GM12891 (cell line): ENCODE measurements around the gene MBOAT7.
A peak's percentile ranks its signal among the peaks of the same experiment; 100 is the strongest.

ENCODE experiments used
- DNase-seq: peaks from one replicate; pipeline ENCODE4 v3.0.0; 2011; ENCODE audit warnings: low spot score; ENCODE audit not compliant: insufficient read length
- FAIRE-seq: peaks from 2 replicates; lab custom pipeline; 2011; peaks lifted over from hg19 to GRCh38; lab: Jason Lieb, UNC
- PAX5 ChIP-seq: IDR thresholded peaks from 2 replicates; pipeline ENCODE4 v1.6.1; 2011; ENCODE audit warnings: low read length, moderate library complexity, mild to moderate bottlenecking; ENCODE audit not compliant: insufficient read depth, severe bottlenecking
- POLR2A ChIP-seq: IDR thresholded peaks from 2 replicates; pipeline ENCODE4 v1.6.1; 2011; ENCODE audit warnings: low read depth, low read length, control low read depth
- POLR2AphosphoS5 ChIP-seq: IDR thresholded peaks from 2 replicates; pipeline ENCODE4 v1.6.1; 2011; ENCODE audit warnings: low read depth, low read length, control low read depth
- POU2F2 ChIP-seq: IDR thresholded peaks from 2 replicates; pipeline ENCODE4 v1.6.1; 2011; ENCODE audit warnings: low read depth, mild to moderate bottlenecking, control low read depth, low read length, moderate library complexity
- SPI1 ChIP-seq: IDR thresholded peaks from 2 replicates; pipeline ENCODE4 v1.6.1; 2011; ENCODE audit warnings: low read depth, low read length, control low read depth
- TAF1 ChIP-seq: IDR thresholded peaks from 2 replicates; pipeline ENCODE4 v1.6.1; 2011; ENCODE audit warnings: low read depth, low read length, control low read depth

The MBOAT7 gene

DNA sequence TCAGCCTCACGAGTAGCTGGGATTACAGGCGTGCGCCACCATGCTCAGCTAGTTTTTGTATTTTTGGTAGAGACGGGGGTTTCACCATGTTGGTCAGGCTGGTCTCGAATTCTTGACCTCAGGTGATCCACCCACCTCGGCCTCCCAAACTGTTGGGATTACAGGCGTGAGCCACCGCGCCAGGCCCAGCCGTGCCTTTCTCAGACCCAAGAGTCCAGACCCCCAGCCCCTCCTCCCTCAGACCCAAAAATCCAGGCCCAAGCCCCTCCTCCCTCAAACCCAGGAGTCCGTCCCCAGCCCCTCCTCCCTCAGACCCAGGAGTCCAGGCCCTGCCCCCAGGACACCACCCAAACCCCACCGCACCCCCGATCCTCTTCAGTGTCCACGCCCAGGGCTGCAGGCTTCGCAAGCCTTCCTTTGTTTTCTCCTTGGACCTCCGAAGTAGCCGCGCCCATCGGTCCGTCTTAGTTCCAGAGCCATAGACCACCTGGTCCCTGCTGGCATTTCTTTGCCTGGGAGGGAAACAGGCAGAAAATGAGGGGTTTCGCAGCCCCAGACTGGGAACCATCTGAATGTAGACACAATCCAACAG lies 20.1 kb downstream of the MBOAT7 start:
- no peak for FAIRE-seq

DNA sequence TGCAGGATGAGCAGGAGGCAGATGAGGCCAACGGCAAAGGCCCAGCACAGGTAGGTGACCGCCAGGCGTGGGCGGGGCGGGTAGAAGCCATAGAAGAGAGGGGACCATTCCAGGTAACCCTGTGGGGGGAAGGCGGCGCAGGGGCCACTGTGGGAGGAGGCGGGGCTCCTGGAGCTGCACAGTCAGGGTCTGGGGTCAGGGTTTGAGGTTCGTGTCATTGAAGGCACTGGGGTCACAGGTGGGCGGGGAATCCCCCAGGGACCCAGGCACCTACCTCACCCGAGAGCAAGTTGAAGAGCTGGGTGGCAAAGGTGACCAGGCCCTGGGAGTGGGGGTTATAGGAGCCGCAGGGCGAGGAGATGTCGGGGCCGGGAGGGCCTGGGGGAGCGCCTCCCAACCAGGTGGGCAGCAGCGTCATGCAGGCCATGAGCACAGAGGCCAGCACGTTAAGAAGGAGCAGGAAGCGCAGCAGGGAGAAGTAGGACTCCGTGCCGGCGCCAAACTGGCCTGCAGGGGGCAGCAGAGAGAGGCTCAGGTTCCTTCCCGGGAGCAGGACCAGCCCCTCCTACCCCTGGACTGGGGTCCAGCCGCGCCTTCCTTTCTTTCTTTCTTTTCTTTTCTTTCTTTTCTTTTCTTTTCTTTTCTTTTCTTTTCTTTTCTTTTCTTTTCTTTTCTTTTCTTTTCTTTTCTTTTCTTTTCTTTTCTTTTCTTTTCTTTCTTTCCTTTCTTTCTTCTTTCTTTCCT lies 21.0 kb downstream of the MBOAT7 start:
- TF ChIP-seq POLR2AphosphoS5, result no peak
- no peak for TF ChIP-seq POU2F2
- TF ChIP-seq SPI1, result no peak
- no peak for TF ChIP-seq POLR2A
- no peak for TF ChIP-seq PAX5
- no peak for TF ChIP-seq TAF1
- peak; percentile 86 for FAIRE-seq
- peak; percentile 96 for DNase-seq

More for the DNA sequence above, 20.1 kb downstream of the MBOAT7 start:
- no peak for TF ChIP-seq POLR2AphosphoS5
- no peak for TF ChIP-seq POU2F2
- TF ChIP-seq POLR2A, result no peak
- TF ChIP-seq TAF1, result no peak
- no peak for TF ChIP-seq SPI1
- no peak for TF ChIP-seq PAX5
- DNase-seq, result no peak

DNA sequence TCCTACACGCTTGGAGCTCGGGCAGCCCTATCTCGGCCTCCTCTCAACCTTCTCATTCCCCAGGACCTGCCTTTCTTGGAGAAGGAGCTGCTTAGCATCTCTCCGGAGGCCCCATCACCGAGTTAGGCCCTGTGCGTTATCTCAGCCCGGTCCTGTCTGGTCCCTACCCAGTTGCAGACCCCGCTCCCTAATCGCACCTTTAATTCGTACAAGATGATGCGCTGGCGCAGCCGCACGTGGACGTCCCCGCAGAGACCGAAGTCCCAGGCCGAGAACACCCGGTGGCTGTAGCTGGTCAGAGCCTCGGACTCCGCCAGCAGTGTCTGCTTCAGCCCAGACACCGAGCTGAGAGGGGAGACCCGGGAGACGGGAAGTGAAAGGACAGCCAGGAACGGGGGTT lies 24.2 kb downstream of the MBOAT7 start:
- FAIRE-seq (no peak), DNase-seq (no peak)
- TF ChIP-seq POLR2A (no peak), POU2F2 (no peak), PAX5 (no peak), POLR2AphosphoS5 (no peak), TAF1 (no peak), SPI1 (no peak)

DNA sequence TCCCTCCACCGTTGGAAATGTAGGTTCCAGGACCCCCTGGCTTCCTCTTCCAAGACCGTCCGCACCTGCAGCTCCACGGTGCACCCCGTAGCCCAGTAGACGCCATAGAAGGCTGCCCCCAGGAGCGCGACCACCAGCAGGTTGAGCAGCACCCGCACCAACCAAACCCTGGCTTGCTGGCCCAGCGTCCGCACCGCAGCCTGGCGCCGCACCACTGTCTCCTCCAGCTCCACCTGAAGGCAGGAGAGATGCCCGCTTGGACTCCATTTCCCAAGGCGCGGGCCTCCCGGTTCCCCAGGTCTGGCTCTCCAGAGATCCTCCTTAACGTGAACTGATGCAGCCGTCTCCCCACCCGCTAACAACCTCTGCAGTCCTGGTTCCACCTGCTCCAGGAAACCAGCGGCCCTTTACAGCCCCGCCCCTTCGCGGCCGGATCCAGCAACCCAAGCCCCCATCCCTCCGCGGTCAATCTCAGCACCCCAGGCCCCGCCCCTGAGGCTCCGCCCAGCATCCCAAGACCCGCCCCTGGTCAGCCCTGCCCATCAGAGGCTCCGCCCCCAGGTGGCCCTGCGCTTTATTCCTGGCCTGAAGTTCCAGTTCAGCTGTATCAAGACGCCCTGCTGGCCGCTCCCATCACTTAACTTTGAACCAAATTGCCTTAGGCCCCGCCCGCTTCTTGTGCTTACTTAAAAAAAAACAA lies 24.9 kb downstream of the MBOAT7 start:
- DNase-seq, result no peak
- TF ChIP-seq TAF1 (no peak), POLR2A (no peak), SPI1 (no peak), POLR2AphosphoS5 (no peak), PAX5 (no peak), POU2F2 (no peak)
- FAIRE-seq, result no peak

DNA sequence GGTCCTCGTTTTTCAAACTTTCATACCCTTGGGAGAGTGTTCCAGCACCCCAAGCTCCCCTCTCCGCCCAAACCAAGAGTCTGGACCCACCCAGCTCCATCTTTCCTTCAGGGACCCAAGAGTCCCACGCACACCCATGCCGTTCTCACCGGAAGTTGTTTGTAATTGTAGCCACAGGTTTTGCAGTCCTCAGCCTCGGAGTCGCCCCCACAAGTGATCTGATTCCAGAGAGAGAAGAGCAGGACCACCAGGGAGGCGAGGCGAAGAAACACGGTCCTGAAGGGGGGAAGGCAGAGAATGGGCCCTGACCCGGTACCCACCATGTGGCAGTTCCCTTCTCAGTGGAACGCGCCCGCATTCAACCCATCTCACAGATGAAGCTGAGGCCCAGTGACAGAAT lies 26.5 kb downstream of the MBOAT7 start:
- DNase-seq (no peak), FAIRE-seq (no peak)
- TF ChIP-seq SPI1, result no peak
- TF ChIP-seq PAX5, result no peak
- no peak for TF ChIP-seq POU2F2
- TF ChIP-seq POLR2AphosphoS5, result no peak
- no peak for TF ChIP-seq TAF1
- no peak for TF ChIP-seq POLR2A

DNA sequence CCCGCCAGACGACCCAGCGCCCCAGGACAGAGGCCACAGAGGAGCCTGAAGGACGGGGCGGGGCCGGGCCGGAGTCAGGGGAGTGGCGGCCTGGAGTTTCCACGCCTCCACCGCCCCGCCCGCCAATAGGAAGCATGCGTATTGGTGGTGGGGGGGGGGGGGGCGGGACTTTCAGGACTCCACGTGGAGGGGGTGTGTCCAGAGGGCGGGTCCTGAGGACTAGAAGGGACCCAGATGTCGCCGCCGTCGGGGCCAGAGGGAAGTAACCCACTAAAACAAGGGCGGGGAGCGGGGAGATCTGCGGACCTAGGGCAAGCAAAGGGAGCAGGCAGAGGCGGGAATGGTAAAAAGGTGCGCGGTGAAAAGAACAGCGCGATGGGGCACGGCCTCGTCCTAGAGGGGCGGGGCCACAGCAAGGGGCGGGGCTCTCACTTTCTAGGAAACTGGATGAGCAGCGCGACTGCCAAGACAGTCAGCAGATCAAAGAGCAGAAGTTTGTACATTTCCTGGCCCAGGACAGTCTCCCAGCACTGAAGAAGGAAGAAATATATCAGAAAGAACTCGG lies 27.1 kb downstream of the MBOAT7 start:
- DNase-seq, result no peak
- TF ChIP-seq POU2F2 (no peak), SPI1 (no peak), PAX5 (no peak), POLR2A (no peak), TAF1 (no peak), POLR2AphosphoS5 (no peak)
- no peak for FAIRE-seq

DNA sequence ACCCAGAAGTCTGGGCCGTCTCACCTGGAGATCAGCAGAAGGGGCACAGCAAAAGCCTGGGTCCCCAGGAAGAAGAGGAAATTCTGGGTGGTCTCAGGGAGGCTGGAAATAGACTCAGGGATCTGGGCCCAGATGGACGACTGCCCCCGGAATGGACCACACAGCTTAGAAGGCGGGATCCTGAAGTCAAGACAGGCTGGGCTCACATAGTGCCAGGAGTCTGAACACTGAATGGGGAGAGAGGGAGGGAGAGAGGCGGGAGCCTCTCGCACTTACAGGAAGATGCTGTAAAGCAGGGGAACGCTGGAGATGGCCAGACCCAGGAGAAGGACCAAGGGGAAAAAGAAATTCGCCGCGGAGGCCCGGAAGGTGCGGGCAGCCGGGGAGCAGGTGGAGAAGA lies 28.5 kb downstream of the MBOAT7 start:
- FAIRE-seq (peak; percentile 5), DNase-seq (no peak)
- no peak for TF ChIP-seq POU2F2
- TF ChIP-seq PAX5, result no peak
- TF ChIP-seq TAF1, result no peak

DNA sequence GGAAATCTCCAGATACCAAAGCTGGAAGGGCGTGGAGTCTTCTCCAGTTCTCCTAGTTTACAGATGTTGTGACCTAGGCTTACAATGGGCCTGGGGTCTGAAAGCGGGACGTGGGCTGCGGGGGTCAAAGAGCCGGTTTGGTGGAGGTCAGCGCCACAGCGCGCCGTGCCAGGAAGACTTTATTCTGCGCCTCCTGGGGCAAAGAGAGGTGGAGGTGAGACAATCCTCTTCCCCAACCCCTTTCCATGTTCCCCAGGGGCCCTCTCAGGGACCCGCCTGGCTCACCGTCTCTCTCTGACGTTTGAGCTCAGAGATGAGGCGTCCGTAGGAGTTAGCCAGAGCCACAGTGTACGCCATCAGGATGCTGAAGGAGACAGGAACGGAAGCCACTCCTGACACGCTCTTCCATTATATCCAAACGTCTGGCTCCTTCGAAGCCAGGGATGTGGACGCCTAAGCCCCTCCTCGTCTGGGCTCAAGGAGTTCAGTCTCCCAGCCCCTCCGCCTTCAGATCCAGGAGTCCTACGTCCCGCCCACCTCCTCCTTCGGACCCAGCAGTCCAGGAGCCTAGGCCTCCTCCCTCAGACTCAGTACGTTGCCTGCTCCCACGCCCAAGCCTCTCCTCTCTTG lies 29.1 kb downstream of the MBOAT7 start:
- no peak for FAIRE-seq
- TF ChIP-seq POLR2A, result 0 out of 2 replicates have a peak, but pooled peaks have one; percentile 17
- no peak for TF ChIP-seq TAF1
- no peak for DNase-seq
